Measurements from ENCODE around the gene PMAIP1.
"Not testable (repeated sequence)": the region's sequence is repeated elsewhere in the genome, so short reads cannot be mapped to it uniquely, and the experiment has no call there.

- TF ChIP-seq USF2 (IDR thresholded peaks at IDR 0.05; ENCODE audit: borderline replicate concordance, low read depth, low read length); POLR2AphosphoS5 (IDR thresholded peaks at IDR 0.05; ENCODE audit: low read depth, low read length); CHD2 (IDR thresholded peaks at IDR 0.05; ENCODE audit: low read length, partially characterized antibody); CTCF (IDR thresholded peaks at IDR 0.05); YY1 (IDR thresholded peaks at IDR 0.05; ENCODE audit: low read depth); SMC3 (IDR thresholded peaks at IDR 0.05; ENCODE audit: low read depth, low read length); REST (IDR thresholded peaks at IDR 0.05; ENCODE audit: low read depth, low read length); RAD21 (IDR thresholded peaks at IDR 0.05; ENCODE audit: low read length): not testable (repeated sequence)
Observed at GRCh38 chr18:59886399-59886798, 13.4 kb upstream of the PMAIP1 start.
